ENCODE results near the gene GPR21. TPM values are rescaled to one million over a fixed set of nuclear protein-coding genes. Genes with fewer than 3 reads are reported as not detected.

GPR21 gene
- total and polyA plus RNA-seq, 2 of the 13 experiments (the other 11 are each of a cell fraction or from before 2014, with no cell fraction given) = 0.29 to 0.32 TPM

DNA sequence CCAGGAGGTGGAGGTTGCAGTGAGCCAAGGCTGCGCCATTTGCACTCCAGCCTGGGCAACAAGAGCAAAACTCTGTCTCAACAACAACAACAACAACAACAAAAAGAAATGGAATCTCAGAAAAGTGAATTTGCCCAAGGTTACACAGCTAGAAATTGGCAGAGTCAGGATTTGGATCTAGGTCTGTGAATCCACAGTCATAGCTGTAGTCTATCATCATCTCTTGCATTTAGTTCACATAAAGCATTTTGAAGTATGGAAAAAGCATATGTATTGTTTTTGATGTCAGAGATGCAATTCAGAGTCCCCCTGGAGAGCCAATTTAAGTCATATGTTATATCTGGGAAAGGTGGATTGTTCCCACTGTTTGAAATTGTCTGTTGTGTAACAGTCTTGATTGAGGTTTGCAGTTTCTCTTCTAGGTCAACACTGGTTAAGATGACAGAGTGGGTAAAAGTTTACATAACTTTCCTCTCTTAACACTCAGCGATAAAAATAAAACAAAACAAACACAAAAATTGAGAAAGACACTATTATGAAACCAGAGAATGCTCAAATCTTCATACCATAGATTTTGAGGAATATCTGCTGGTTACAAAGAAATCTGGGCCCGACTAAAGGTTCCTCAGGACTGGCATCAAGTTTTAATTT lies 21.5 kb upstream of the GPR21 start (continued):
- TF ChIP-seq, protein P1, sequence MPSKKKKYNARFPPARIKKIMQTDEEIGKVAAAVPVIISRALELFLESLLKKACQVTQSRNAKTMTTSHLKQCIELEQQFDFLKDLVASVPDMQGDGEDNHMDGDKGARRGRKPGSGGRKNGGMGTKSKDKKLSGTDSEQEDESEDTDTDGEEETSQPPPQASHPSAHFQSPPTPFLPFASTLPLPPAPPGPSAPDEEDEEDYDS (CRISPR knock-in tag; IDR thresholded peaks at IDR 0.05) = no peak
- TF ChIP-seq TOPORS (CRISPR knock-in tag; IDR thresholded peaks at IDR 0.05) = no peak
- no peak for TF ChIP-seq SNRNP70 (IDR thresholded peaks at IDR 0.05; ENCODE audit: low read depth, low read length)
- TF ChIP-seq PHF20 (CRISPR knock-in tag; IDR thresholded peaks at IDR 0.05) = no peak
- TF ChIP-seq ZNF644 (CRISPR knock-in tag; IDR thresholded peaks at IDR 0.05; ENCODE audit: low read depth) = peak; percentile 42; the same call in 1 of the 2 replicates
- no peak for TF ChIP-seq ZNF75D (CRISPR knock-in tag; IDR thresholded peaks at IDR 0.05; ENCODE audit: borderline replicate concordance)
- peak; percentile 64 for TF ChIP-seq NR2F6 (IDR thresholded peaks at IDR 0.05)
- TF ChIP-seq NR2F6 (CRISPR knock-in tag; IDR thresholded peaks at IDR 0.05) = no peak; the same call in 1 of the 2 replicates
- TF ChIP-seq ZNF557 (CRISPR knock-in tag; IDR thresholded peaks at IDR 0.05) = no peak
- TF ChIP-seq, protein P2, sequence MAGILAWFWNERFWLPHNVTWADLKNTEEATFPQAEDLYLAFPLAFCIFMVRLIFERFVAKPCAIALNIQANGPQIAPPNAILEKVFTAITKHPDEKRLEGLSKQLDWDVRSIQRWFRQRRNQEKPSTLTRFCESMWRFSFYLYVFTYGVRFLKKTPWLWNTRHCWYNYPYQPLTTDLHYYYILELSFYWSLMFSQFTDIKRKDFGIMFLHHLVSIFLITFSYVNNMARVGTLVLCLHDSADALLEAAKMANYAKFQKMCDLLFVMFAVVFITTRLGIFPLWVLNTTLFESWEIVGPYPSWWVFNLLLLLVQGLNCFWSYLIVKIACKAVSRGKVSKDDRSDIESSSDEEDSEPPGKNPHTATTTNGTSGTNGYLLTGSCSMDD (CRISPR knock-in tag; IDR thresholded peaks at IDR 0.05) = no peak
- TF ChIP-seq RFXANK (CRISPR knock-in tag; IDR thresholded peaks at IDR 0.05) = no peak
- no peak for TF ChIP-seq ZSCAN12 (CRISPR knock-in tag; IDR thresholded peaks at IDR 0.05)
- no peak for TF ChIP-seq ZNF33B (CRISPR knock-in tag; IDR thresholded peaks at IDR 0.05)
- TF ChIP-seq, protein P3, sequence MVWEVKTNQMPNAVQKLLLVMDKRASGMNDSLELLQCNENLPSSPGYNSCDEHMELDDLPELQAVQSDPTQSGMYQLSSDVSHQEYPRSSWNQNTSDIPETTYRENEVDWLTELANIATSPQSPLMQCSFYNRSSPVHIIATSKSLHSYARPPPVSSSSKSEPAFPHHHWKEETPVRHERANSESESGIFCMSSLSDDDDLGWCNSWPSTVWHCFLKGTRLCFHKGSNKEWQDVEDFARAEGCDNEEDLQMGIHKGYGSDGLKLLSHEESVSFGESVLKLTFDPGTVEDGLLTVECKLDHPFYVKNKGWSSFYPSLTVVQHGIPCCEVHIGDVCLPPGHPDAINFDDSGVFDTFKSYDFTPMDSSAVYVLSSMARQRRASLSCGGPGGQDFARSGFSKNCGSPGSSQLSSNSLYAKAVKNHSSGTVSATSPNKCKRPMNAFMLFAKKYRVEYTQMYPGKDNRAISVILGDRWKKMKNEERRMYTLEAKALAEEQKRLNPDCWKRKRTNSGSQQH (CRISPR knock-in tag; IDR thresholded peaks at IDR 0.05; ENCODE audit: low read depth) = no peak
- no peak for TF ChIP-seq TBX3 (IDR thresholded peaks at IDR 0.05; ENCODE audit: borderline replicate concordance)
- no peak for TF ChIP-seq ZNF678 (CRISPR knock-in tag; IDR thresholded peaks at IDR 0.05)
- TF ChIP-seq ZNF10 (CRISPR knock-in tag; IDR thresholded peaks at IDR 0.05; ENCODE audit: borderline replicate concordance, low read depth) = no peak
- TF ChIP-seq MEIS1 (CRISPR knock-in tag; IDR thresholded peaks at IDR 0.05; ENCODE audit: borderline replicate concordance) = no peak
- TF ChIP-seq GPN1 (CRISPR knock-in tag; IDR thresholded peaks at IDR 0.05; ENCODE audit: borderline replicate concordance) = no peak
- no peak for TF ChIP-seq PHF8 (CRISPR knock-in tag; IDR thresholded peaks at IDR 0.05)
- TF ChIP-seq, protein P4, sequence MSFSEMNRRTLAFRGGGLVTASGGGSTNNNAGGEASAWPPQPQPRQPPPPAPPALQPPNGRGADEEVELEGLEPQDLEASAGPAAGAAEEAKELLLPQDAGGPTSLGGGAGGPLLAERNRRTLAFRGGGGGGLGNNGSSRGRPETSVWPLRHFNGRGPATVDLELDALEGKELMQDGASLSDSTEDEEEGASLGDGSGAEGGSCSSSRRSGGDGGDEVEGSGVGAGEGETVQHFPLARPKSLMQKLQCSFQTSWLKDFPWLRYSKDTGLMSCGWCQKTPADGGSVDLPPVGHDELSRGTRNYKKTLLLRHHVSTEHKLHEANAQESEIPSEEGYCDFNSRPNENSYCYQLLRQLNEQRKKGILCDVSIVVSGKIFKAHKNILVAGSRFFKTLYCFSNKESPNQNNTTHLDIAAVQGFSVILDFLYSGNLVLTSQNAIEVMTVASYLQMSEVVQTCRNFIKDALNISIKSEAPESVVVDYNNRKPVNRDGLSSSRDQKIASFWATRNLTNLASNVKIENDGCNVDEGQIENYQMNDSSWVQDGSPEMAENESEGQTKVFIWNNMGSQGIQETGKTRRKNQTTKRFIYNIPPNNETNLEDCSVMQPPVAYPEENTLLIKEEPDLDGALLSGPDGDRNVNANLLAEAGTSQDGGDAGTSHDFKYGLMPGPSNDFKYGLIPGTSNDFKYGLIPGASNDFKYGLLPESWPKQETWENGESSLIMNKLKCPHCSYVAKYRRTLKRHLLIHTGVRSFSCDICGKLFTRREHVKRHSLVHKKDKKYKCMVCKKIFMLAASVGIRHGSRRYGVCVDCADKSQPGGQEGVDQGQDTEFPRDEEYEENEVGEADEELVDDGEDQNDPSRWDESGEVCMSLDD (CRISPR knock-in tag; IDR thresholded peaks at IDR 0.05; ENCODE audit: borderline replicate concordance) = no peak
- no peak for TF ChIP-seq ZNF737 (CRISPR knock-in tag; IDR thresholded peaks at IDR 0.05; ENCODE audit: borderline replicate concordance)
- TF ChIP-seq ZNF530 (CRISPR knock-in tag; IDR thresholded peaks at IDR 0.05; ENCODE audit: low read depth) = no peak
- TF ChIP-seq, protein P5, sequence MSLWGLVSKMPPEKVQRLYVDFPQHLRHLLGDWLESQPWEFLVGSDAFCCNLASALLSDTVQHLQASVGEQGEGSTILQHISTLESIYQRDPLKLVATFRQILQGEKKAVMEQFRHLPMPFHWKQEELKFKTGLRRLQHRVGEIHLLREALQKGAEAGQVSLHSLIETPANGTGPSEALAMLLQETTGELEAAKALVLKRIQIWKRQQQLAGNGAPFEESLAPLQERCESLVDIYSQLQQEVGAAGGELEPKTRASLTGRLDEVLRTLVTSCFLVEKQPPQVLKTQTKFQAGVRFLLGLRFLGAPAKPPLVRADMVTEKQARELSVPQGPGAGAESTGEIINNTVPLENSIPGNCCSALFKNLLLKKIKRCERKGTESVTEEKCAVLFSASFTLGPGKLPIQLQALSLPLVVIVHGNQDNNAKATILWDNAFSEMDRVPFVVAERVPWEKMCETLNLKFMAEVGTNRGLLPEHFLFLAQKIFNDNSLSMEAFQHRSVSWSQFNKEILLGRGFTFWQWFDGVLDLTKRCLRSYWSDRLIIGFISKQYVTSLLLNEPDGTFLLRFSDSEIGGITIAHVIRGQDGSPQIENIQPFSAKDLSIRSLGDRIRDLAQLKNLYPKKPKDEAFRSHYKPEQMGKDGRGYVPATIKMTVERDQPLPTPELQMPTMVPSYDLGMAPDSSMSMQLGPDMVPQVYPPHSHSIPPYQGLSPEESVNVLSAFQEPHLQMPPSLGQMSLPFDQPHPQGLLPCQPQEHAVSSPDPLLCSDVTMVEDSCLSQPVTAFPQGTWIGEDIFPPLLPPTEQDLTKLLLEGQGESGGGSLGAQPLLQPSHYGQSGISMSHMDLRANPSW (CRISPR knock-in tag; IDR thresholded peaks at IDR 0.05; ENCODE audit: borderline replicate concordance) = no peak
